ENCODE data around the gene CHRDL2.

Gene CHRDL2

DNA sequence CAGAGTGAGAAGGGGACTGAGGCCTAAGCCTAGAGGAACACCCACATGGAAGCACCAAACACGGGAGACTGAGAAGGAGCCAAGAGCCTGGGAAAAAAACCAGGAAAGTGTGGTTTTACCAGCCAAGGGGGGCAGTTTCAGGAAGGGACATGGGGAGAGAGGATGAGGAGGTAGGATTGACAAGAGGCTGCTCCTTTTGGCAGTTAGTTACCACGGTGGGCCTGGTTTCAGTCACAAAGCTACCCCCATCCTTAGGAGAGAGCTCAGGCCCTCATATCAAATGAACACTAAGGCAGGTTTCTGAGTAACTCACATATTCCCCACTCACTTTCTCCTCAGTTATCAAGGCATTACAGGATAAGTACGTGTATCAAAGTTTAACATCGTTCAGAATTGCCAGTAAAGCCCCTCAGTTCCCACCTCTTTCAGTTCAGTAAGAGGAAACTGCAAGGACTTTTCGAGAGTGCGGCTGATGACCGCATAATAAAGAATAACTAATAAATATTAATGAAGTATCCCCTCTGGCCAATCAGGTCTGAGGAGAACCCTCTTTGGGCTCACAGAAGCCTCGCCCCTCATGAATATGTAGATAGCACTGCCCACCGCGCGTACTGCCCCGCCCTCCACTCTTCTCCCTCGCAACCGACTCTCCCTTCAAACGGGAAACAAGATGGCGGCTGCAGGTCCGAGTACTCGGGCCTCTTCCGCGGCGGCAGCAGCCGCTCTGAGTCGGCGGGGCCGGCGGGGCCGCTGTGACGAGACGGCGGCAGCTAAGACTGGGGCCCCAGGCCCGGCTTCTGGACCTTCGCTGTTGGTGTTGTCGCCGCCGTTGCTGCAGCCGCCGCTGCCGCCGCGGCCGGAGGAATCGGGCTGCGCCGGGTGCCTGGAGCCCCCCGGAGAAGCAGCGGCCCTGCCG lies 17.2 kb upstream of the CHRDL2 start, which contains the start of gene RNF169:
TSS of gene RNF169 (plus strand) at position 639 of the 916 bp plus-strand sequence. CDS start at position 671, 32 bp downstream.
- DNase-seq (ENCODE audit: low spot score): peak; percentile 92

GRCh38 chr11:74746868-74747267 lies 15.6 kb upstream of the CHRDL2 start:
- no peak for DNase-seq (ENCODE audit: low spot score)

GRCh38 chr11:74744277-74744676 lies 13.1 kb upstream of the CHRDL2 start:
- DNase-seq (ENCODE audit: low spot score): no peak

GRCh38 chr11:74743640-74744039 lies 12.4 kb upstream of the CHRDL2 start:
- no peak for DNase-seq (ENCODE audit: low spot score)

- no peak for DNase-seq (ENCODE audit: low spot score)
Observed at GRCh38 chr11:74742070-74742469, 10.8 kb upstream of the CHRDL2 start.

- peak; percentile 68 for DNase-seq (ENCODE audit: low spot score)
Observed at GRCh38 chr11:74739546-74740270, 8.5 kb upstream of the CHRDL2 start.

DNA sequence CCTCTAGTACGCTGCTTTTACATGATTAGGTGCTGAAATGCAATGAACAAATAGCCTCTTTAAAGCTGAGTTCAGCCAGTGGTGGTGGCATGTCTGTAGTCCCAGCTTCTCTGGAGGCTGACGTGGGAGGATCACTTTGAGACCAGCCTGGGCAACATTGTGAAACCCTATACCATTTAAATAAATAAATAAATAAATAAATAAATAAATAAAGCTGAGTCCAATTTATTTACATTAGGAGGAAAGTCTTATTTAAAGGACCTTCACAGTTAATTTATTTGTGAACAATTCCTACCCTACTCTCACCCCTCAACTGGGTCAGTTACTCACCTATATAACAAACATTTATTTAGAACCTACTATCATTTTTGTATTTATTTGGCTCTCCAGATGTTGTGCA lies 4.8 kb upstream of the CHRDL2 start:
- DNase-seq (ENCODE audit: low spot score): no peak

DNA sequence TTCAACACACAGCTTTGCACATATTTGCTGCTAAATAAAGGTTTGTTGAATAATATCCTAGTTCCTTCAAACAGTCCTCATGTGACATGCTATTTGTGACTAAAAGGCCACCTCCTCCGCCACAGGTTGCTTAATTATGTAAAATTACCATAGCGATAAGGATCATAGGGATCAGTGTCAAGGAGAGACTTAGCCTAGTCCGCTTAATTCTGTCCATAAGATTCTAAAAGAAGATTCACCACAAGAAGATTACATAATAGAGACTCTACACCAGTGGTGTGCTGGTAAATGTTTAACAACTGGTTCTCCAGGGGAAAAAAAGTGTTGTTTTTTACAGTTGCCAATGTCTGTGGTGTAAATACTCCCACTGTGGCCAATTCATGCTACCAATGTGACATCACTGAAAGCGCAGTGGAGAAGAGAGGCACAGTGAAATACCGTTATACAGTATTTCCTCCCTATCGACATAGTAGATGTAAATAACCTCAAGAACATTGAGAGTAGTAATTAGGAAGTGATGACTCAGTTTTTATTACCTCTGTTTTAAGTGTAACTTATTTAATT lies 4.2 kb upstream of the CHRDL2 start:
- DNase-seq (ENCODE audit: low spot score): no peak

DNA sequence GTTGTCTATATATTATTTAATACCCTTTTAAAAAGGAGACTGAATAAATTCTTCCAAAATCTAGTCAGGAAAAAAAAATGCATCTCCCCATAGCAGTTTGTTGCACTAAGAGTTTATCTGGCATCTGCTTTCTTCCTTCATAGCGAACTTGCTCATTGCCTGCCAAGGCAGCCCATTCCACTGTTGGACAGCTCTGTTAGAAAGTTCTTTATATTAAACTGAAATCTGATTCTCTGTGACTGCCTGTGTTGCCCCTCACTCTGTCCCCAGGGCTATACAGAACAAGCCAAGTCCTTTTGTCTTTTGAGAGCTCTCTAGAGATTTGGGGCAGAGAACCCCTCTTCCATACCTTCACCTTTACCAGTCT lies 3.3 kb upstream of the CHRDL2 start:
- no peak for DNase-seq (ENCODE audit: low spot score)

GRCh38 chr11:74730571-74731260 lies 510 bp downstream of the CHRDL2 start:
- DNase-seq (ENCODE audit: low spot score): no peak

DNA sequence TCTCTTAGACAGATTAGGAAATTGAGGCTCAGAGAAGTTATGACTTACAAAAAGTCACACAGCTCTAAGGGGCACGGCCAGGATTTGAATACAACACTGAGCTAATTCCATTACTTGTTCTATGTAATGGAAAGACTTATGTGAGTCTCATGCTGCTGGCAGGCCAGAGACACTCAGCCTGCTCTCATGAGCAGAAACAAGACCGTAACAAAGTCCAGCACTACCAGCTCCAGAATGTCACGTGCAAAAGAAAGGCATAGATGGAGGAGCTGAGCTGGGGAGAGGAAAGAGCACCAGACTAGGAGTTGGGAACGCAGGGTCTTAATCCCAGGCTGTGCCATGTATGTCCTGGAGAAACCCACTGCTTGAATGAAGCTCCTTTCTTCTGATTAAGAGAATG lies 1.8 kb downstream of the CHRDL2 start:
- no peak for DNase-seq (ENCODE audit: low spot score)

GRCh38 chr11:74726547-74727182 lies 4.6 kb downstream of the CHRDL2 start:
- peak; percentile 36 for DNase-seq (ENCODE audit: low spot score)

DNA sequence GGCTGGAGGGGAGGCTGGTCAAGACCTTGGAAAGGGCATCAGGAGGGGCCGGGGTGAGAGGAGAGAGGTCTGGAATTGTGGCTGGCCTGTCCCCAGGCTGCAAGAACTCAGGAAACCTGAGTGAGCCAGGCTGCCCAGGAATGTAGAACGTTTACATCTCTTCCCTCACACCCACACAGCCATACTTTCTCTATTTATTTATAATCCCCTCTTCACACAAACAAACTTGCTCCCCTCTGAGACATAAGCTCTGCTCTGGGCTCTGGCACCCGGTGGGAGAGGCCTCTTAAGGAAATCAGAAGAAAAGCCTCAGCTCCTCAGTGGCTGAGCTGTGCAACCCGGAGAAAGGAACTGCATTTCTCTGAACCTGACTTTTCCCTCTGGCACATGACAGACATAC lies 5.5 kb downstream of the CHRDL2 start:
- no peak for DNase-seq (ENCODE audit: low spot score)

DNA sequence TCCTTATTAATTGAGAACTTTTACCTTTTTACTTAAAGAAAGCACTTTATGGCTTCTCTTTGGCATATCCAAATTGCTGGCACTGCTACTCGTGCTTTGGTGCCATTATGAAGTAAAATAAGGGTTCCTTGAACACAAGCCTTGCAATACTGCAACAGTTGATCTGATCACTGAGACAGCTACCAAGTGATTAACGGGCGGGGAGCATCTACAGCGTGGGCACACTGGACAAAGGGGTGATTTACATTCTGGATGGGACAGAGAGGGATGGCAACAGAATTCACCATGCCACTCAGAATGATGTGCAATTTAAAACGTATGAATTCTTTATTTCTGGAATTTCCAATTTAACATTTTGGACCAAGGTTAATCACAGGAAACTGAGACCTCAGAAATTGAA lies 7.7 kb downstream of the CHRDL2 start:
- DNase-seq (ENCODE audit: low spot score): no peak

DNA sequence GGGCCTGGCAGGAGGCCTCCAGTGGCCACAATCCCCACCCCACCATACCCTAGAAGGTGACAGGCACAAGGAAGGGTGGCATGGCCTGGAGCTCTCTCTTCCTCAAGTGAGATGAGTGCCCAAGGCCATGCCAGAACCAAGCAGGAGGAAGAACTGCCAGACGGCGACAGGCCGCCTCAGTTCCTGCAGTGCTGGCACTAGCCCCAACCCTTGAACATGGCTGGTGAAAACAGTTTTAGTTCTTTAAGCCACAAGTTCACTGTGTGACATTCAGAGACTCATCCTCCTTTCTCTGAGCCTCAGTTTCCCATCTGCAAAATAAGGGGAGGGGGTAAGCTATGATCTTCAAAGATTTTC lies 9.8 kb downstream of the CHRDL2 start:
- no peak for DNase-seq (ENCODE audit: low spot score)

DNA sequence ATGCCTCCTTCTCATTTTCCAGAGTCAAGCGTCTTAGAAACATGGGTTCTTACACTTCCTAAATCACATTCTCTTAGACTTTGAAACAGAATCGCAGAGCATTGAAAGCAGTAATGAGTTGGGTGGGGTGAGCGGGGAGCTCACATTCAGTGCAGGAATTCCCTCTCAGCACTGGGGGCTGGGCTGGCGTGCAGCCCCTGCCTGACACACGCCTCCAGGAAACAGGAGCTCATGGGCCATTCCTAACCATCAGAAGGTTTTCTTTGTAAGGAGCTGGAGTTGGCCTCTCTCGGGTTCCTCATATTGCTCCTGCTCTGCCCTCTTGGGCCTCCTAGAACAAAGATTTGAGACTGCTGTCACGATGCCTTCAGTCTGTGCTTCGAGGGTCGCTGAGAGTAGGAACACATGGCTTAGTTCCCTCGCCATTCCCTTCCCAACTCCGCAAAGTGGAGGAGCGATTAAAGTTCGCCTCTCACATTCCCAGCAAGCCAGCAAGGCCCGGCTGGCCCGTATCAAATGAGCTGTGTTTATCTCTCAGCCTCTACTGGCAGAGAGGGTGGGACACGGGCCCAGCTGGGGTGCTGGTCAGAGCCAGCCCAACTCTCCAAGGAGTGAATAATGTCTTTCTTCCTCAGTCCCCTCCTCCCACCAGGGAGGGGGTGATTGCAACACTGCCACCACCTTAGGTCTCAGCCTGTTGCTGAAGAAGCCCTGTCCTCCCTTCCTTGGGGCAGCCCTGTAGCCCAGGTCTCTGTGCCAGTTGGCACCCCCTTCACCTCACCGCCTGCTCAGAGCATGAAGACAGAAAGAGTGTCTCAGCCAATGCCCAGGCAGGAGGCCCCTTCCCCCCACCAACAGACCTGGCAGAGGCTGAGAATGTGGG lies 10.4 kb downstream of the CHRDL2 start:
- DNase-seq (ENCODE audit: low spot score): no peak

DNA sequence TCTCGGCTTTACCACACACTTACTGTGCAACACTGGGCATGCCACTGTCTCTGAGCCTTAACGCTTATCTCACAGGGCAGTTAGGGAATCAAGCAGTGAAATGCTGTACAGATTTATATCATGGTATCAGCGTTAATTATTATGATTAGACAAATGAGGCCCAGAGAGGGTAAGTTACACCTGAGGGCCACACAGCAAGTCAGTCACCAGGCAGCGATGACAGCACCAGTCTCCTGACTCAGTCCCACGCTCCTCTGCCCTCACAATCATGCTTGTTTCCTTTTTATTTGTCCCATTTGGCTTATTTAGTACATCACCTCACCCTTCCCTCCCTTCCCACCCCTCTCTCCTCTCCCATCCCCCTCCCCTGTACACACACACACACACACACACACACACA lies 12.2 kb downstream of the CHRDL2 start:
- no peak for DNase-seq (ENCODE audit: low spot score)

DNA sequence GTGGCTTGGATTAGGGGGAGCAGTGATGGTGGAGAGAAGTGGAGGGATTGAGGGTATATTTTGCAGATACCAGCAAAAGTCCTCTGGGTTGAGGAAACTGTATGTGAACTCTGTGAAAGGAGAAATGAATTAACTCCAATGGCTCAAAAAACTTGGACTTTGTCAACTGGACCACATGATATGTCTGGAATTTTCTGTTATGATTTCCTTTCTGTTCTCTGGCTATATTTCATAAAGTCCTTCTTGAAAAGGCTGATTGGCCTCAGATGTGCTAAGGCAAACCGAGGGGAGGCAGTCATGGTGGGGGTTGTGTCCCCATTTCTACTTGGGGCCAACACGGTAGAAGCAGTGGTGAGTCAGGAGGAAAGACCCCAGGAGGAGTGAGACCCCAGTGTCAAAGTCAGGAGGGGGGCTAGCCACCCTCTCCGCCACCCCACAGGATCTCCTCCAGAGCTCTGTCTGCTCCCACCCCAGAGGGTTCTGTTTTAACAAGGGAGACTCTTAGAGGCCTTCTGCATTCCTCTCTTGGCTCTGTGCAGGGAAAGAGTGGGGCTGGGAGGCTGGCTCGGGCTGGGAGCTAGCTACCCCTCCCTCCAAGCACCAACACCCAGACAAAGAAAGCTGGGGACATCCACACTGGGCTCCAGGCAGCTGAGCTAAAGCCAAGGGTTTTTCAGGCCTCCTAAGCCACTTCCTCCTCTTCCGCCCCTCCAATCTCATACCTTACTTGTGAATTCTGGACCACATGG lies 13.8 kb downstream of the CHRDL2 start:
- DNase-seq (ENCODE audit: low spot score): no peak

DNA sequence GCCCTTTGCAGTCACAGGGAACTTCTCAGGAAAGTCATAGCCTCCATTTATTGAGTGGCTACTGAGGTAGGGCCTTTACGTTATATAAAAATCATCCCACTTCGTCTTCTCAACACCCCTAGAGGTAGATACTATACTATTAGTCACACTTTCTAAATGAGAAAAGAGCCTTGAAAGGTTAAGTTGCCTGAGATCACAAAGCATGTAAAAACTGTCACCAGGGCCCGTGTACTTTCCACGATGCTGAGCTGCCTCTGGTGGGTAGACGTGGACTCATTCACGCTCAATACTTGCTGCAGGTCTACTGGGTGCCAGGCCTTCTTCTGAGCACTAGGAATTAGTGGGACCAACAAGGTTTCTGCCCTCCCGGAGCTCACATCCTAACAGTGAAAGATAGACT lies 16.3 kb downstream of the CHRDL2 start:
- DNase-seq (ENCODE audit: low spot score): no peak

GRCh38 chr11:74713686-74714085 lies 17.5 kb downstream of the CHRDL2 start:
- DNase-seq (ENCODE audit: low spot score): no peak
